Measurements from ENCODE around the gene MKKS. TPM values are rescaled to one million over a fixed set of nuclear protein-coding genes. Genes with fewer than 3 reads are reported as not detected.

The MKKS gene
- polyA plus RNA-seq, 2 of the 4 experiments (the other 2 are of a cell fraction): 24.3 to 85.2 TPM

GRCh38 chr20:10357061-10357708 is 76.8 kb downstream of the MKKS start:
- POLR2A ChIA-PET: no interaction called here

GRCh38 chr20:10356628-10357027 is 77.4 kb downstream of the MKKS start:
- Histone ChIP-seq H3K4me3 (no peak overlapping the region), H3K27ac (peak overlapping the region; percentile 92 to 93), H3K9me3 (peaks cover 20% of the 10 kb centered on the region; the same call in 2 of the 3 replicates), H3K4me1 (peaks cover 47% of the 10 kb centered on the region), H3K4me2 (no peak overlapping the region)
- ChIA-PET CTCF (no interaction called here), POLR2A (no interaction called here)
- WGBS (ENCODE audit: missing lambda C conversion rate): 97% methylated on average over 1 of the region's 1 CpG
- DNase-seq (ENCODE audit: low read depth in 1 of 2, low spot score in 1 of 2): no peak
- TF ChIP-seq CHD4 (IDR thresholded peaks at IDR 0.05; ENCODE audit: borderline replicate concordance) (no peak), RAD21 (conservative IDR thresholded peaks at IDR 0.05 in 1 of 2, IDR thresholded peaks at IDR 0.05 in 1 of 2) (no peak), HES2 (IDR thresholded peaks at IDR 0.05) (no peak), ATOH8 (CRISPR knock-in tag; IDR thresholded peaks at IDR 0.05; ENCODE audit: low read depth) (no peak), CBX2 (IDR thresholded peaks at IDR 0.05; ENCODE audit: borderline replicate concordance, low read depth) (no peak), ZNF302 (CRISPR knock-in tag; IDR thresholded peaks at IDR 0.05) (no peak), HOXA7 (CRISPR knock-in tag; IDR thresholded peaks at IDR 0.05) (no peak)
- no peak for FAIRE-seq
- ATAC-seq: no peak

More at GRCh38 chr20:10357061-10357708, 76.8 kb downstream of the MKKS start:
- H3K4me1 ChIP-seq: peaks cover 41% of the 10 kb centered on the region
- 78% methylated on average over 8 of the region's 8 CpGs for WGBS (ENCODE audit: missing lambda C conversion rate)
- CTCF ChIA-PET: interaction anchor here (0.8 to 4.4 kb wide), 5 partner anchors 9 to 70 kb away, joined by 3 to 15 read pairs (median 3); no protein-coding TSS in a partner anchor
- FAIRE-seq (peak; percentile 89), ATAC-seq (no peak), DNase-seq (ENCODE audit: low read depth in 1 of 2, low spot score in 1 of 2) (peak in 1 of 2 experiments; percentile 30)
- peak overlapping the region; percentile 92 to 93 for H3K27ac ChIP-seq
- H3K4me3 ChIP-seq: no peak overlapping the region
- TF ChIP-seq SMC3 (IDR thresholded peaks at IDR 0.05): no peak
- TF ChIP-seq HDAC2 (IDR thresholded peaks at IDR 0.05): no peak
- no peak for TF ChIP-seq FOSL2 (IDR thresholded peaks at IDR 0.05)
- 0 out of 2 replicates have a peak, but pooled peaks have one; percentile 25 for TF ChIP-seq FOSL2 (CRISPR knock-in tag; IDR thresholded peaks at IDR 0.05)
- TF ChIP-seq ZC3H11A (IDR thresholded peaks at IDR 0.05): no peak
- TF ChIP-seq KDM5A (IDR thresholded peaks at IDR 0.05): no peak
- TF ChIP-seq MYC (IDR thresholded peaks at IDR 0.05; ENCODE audit: borderline replicate concordance, low read length): no peak
- no peak overlapping the region for H3K4me2 ChIP-seq
- H3K9me3 ChIP-seq: peaks cover 20% of the 10 kb centered on the region; the same call in 2 of the 3 replicates

GRCh38 chr20:10352934-10353824 is 80.8 kb downstream of the MKKS start:
- peak; percentile 98 for FAIRE-seq
- CTCF ChIA-PET: interaction anchor here (0.6 to 4.3 kb wide), 26 partner anchors 11 to 736 kb away, joined by 3 to 42 read pairs (median 5); partner anchors contain the start of gene SNAP25
- TF ChIP-seq TP53 (CRISPR knock-in tag; IDR thresholded peaks at IDR 0.05) (no peak), USF2 (IDR thresholded peaks at IDR 0.05) (no peak), EHMT2 (IDR thresholded peaks at IDR 0.05; ENCODE audit: low read depth) (no peak), FOXS1 (CRISPR knock-in tag; IDR thresholded peaks at IDR 0.05) (peak; percentile 9; the same call in 1 of the 2 replicates), MAZ (IDR thresholded peaks at IDR 0.05; ENCODE audit: borderline replicate concordance, low read depth, low read length) (no peak), SREBF2 (IDR thresholded peaks at IDR 0.05) (no peak), BHLHE40 (IDR thresholded peaks at IDR 0.05; ENCODE audit: low read depth, low read length) (no peak), TFCP2L1 (CRISPR knock-in tag; IDR thresholded peaks at IDR 0.05) (no peak; the same call in 1 of the 2 replicates), KDM5A (IDR thresholded peaks at IDR 0.05) (no peak), BCL3 (IDR thresholded peaks at IDR 0.05) (0 out of 3 replicates have a peak, but pooled peaks have one; percentile 33), CBX2 (IDR thresholded peaks at IDR 0.05; ENCODE audit: borderline replicate concordance, low read depth) (no peak), RARB (CRISPR knock-in tag; IDR thresholded peaks at IDR 0.05) (peak; percentile 40), JUN (IDR thresholded peaks at IDR 0.05) (peak; percentile 24 to 83; a peak in 3 of 5 replicates), FOSL2 (IDR thresholded peaks at IDR 0.05) (no peak), FOSL2 (CRISPR knock-in tag; IDR thresholded peaks at IDR 0.05) (peak; percentile 69), PHF8 (IDR thresholded peaks at IDR 0.05; ENCODE audit: borderline replicate concordance, low read depth) (no peak), HOXA7 (CRISPR knock-in tag; IDR thresholded peaks at IDR 0.05) (peak; percentile 83; the same call in 1 of the 2 replicates), ZNF302 (CRISPR knock-in tag; IDR thresholded peaks at IDR 0.05) (no peak; the same call in 1 of the 2 replicates), EP300 (IDR thresholded peaks at IDR 0.05) (peak; percentile 81 to 95; a peak in 4 of 5 replicates), NFE2L2 (conservative IDR thresholded peaks at IDR 0.05; ENCODE audit: low read length) (no peak), POLR2A (IDR thresholded peaks at IDR 0.05; ENCODE audit: low read length) (no peak)

More at GRCh38 chr20:10352934-10353824, 80.8 kb downstream of the MKKS start:
- peak overlapping the region; percentile 72 for H3K4me2 ChIP-seq
- ATAC-seq (peak; percentile 41 to 53), DNase-seq (ENCODE audit: low read depth in 1 of 2, low spot score in 1 of 2) (peak; percentile 31 to 87)
- 5% methylated on average over 6 of the region's 6 CpGs for WGBS (ENCODE audit: missing lambda C conversion rate)
- H3K9me3 ChIP-seq: peaks cover 26% of the 10 kb centered on the region; the same call in 2 of the 3 replicates
- POLR2A ChIA-PET: interaction anchor here (0.6 to 4.9 kb wide), 28 partner anchors 11 to 321 kb away, joined by 3 to 61 read pairs (median 4); partner anchors contain the start of genes JAG1, MKKS, SLX4IP and SNAP25
- peaks cover 45% of the 10 kb centered on the region for H3K4me1 ChIP-seq
- no peak overlapping the region for H3K4me3 ChIP-seq
- H3K27ac ChIP-seq: peak overlapping the region; percentile 92 to 93
